GM12891 (cell line): ENCODE data around the gene KCNIP4.

ENCODE experiments used
- POLR2A ChIP-seq: IDR thresholded peaks from 2 replicates; pipeline ENCODE4 v1.6.1; 2011; ENCODE audit warnings: low read depth, low read length, control low read depth
- POLR2AphosphoS5 ChIP-seq: IDR thresholded peaks from 2 replicates; pipeline ENCODE4 v1.6.1; 2011; ENCODE audit warnings: low read depth, low read length, control low read depth

DNA sequence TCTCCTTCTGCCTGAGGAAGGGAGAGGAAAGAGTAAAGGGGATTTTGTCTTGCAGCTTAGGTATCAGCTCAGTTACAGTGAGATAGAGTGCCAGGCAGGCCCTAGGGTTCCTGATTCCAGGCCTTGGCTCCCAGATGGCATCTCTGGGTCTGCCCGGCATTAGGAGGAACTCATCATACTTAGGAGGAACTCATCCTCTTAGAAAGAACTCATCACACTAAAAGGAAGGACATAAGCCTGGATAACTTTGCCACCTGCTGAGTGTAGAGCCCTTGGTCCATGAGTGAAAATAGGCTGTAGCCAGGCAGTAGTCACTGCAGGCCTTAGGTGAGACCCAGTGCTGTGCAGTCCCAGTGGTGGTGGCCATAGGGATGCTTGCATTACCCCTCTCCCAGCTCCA lies 881.2 kb downstream of the KCNIP4 start:
- TF ChIP-seq POLR2AphosphoS5 (no peak), POLR2A (no peak)
